ENCODE measurements around the gene SP4.

DNA sequence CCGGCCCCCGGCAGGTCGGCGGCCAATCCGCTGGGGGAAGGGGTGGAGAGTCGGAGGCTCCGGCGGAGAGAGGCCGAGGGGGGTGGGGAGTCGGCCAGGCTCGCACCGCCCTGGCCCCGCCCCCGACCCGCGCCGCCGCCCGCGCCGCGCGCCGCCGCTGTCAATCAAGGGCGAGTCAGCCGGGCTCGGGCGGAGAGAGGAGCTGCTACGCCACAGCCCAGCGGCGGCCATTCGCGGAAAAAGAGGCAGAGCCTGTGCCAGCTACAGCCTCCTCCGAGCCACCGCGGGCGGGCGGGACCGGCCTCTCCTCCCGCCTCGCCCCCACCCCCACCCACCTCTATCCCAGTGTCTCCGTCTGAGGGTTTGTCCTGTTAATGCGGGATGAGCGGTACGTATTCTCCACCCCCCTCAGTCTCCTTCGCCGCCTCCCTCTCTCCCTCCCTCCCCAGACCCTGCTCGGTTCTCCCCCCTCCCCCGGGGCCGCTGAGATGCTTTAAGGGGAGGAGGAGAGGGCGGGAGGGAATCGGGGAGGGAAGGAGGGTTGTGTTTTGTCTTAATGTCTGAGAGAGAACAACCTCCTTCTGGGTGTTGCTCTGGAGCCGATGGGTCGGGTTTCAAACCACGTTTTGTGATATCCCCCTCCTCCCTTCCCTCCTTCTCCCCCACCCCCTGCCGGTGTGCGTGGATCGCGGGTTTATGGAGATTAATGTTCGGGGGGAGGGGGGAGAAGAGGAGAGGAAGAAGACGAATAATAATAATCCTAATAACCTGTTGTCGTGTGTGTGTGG is at the start of gene SP4:
- TF ChIP-seq, protein P1, sequence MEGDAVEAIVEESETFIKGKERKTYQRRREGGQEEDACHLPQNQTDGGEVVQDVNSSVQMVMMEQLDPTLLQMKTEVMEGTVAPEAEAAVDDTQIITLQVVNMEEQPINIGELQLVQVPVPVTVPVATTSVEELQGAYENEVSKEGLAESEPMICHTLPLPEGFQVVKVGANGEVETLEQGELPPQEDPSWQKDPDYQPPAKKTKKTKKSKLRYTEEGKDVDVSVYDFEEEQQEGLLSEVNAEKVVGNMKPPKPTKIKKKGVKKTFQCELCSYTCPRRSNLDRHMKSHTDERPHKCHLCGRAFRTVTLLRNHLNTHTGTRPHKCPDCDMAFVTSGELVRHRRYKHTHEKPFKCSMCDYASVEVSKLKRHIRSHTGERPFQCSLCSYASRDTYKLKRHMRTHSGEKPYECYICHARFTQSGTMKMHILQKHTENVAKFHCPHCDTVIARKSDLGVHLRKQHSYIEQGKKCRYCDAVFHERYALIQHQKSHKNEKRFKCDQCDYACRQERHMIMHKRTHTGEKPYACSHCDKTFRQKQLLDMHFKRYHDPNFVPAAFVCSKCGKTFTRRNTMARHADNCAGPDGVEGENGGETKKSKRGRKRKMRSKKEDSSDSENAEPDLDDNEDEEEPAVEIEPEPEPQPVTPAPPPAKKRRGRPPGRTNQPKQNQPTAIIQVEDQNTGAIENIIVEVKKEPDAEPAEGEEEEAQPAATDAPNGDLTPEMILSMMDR (IDR thresholded peaks at IDR 0.05) = no peak
- TF ChIP-seq POLR2A (IDR thresholded peaks at IDR 0.05) = peak; percentile 59
- no peak for TF ChIP-seq EP300 (IDR thresholded peaks at IDR 0.05)

Measured in ovary (tissue), 3 donors.